HG02884 (cell line): ENCODE data around the gene TBC1D2B.
A peak's percentile ranks its signal among the peaks of the same experiment; 100 is the strongest.
"Not testable (repeated sequence)": the region's sequence is repeated elsewhere in the genome, so short reads cannot be mapped to it uniquely, and the experiment has no call there.

Source experiments
- ATAC-seq: cut with Tn5 transposase; IDR thresholded peaks from one replicate; pipeline ENCODE4 v1.9.1; 2021; ENCODE audit warnings: mild to moderate bottlenecking, moderate library complexity; ENCODE audit not compliant: unreplicated experiment

Gene TBC1D2B

GRCh38 chr15:78007211-78007931 is 70.1 kb downstream of the TBC1D2B start:
- ATAC-seq = no peak

GRCh38 chr15:78006567-78007205 is 70.8 kb downstream of the TBC1D2B start:
- no peak for ATAC-seq

- ATAC-seq = no peak
These were observed 72.4 kb downstream of the TBC1D2B start for GRCh38 chr15:78004919-78005634.

GRCh38 chr15:78004222-78004727 is 73.2 kb downstream of the TBC1D2B start:
- ATAC-seq = no peak

DNA sequence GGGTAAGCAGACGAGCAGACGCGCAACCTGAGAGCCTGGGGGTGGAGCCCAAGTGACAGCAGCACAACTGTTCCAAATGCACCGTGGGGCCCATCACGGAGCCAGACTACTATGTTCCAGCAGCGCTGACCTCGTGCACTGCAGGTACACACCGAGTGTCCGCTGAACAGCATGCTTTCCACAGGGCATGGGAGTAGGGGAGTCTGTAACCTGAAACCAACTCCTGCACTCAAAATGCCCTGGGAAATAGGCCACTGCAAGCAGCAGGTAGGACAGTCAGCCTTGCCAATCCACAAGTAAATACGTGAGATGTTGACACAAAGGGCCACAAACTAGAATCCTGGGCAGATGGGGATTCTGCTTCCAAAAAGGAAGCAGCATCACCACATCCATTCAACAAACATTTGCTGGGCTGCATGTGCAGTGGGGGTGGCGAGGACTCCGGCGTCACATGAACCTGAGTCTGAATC is 73.9 kb downstream of the TBC1D2B start:
- no peak for ATAC-seq

GRCh38 chr15:78002996-78003395 is 74.5 kb downstream of the TBC1D2B start:
- no peak for ATAC-seq

DNA sequence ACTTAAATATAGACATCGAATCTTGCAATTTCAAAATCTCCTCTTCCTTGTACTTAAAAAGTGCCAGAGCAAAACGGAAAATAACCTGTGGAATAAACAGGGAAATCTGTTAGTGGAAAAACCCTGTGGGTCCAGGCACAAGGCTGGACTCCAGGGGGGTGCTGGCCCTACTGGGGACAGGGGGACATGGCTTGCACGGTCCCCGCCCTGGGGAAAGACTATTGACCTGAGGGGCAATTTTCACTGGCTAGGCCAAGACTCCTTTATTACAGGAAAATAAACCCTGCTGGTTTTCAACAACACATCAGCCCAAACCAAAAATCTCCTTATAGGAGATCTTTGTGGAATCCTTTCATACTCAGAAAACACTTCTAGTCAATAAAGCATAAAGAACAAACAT is 75.9 kb downstream of the TBC1D2B start:
- no peak for ATAC-seq

DNA sequence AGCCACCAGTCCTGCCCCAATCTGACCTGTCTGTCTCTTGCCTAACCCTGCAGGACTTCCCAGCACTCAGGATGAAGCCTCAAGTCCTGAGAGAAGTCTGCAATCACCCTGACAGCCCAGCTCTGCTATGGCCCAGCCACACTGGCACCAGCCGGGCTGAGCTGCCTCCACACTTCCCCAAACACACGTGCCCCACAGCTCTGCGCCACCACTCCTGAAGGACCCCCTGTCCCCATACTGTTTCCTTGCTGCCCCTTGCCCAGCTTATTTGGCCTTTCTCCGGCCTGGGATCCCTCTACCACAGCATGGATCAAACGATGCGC is 76.6 kb downstream of the TBC1D2B start:
- ATAC-seq = no peak

DNA sequence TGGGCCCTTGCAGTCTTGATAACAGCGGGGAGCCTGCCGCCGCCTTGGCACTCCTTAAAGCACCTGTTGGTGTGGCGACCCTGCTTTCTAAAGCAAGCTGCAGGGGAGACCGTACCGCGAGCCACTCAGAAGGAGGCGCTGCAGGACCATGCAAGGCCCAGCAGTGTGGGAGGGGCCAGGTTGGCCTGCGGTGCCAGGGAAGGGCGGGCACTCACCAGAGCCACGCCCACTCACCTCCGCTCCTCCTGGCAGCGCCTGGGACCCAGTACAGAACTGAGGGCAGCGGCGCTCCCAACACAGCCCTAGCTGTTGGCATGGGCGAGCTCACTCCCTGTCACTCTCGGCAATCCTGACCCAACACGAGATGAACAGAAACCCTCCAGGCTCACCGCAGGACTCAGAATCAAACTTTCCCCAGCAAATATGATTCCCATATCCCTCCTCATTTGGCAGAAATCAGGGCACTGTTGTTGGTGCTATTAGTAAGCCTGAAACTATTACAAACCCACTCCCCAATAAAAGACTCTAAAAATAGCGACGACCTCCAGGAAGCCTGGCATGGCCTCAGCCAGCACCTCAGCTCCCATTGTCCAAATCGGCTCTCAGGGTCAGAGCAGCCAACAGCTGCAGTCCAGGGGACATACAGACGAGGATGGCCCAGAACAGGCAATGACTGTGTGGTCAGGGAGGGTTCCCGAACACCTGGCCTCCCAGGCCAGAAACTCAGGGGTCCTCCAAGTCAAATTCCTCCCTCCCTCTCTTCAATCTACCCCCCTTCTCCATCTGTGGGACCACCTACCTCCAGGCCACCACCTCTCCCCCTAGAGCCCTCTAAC is 77.2 kb downstream of the TBC1D2B start:
- ATAC-seq = no peak

GRCh38 chr15:77999486-77999885 is 78.0 kb downstream of the TBC1D2B start:
- ATAC-seq = no peak

GRCh38 chr15:77998592-77998991 is 78.9 kb downstream of the TBC1D2B start:
- no peak for ATAC-seq

GRCh38 chr15:77997761-77998554 is 79.6 kb downstream of the TBC1D2B start:
- not testable (repeated sequence) for ATAC-seq

DNA sequence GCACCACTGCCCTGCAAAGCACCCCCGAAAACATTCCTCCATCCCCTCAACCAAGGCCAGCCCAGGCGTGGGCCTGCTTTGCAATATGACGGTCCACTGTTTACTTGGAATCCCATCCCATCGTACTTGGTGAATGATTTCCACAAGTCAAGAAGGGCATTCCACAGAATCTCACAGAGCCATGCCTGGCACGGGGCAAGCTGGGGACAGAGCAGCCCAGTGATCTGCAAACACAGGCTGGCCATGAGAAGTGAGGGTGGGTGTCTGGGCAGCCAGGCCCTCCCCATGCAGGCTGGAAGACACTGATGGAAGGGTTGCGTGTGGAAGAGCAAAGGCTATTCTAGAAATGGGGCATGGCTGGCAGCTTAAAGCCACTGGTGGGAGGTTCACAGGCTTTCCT is 80.3 kb downstream of the TBC1D2B start:
- ATAC-seq = not testable (repeated sequence)

DNA sequence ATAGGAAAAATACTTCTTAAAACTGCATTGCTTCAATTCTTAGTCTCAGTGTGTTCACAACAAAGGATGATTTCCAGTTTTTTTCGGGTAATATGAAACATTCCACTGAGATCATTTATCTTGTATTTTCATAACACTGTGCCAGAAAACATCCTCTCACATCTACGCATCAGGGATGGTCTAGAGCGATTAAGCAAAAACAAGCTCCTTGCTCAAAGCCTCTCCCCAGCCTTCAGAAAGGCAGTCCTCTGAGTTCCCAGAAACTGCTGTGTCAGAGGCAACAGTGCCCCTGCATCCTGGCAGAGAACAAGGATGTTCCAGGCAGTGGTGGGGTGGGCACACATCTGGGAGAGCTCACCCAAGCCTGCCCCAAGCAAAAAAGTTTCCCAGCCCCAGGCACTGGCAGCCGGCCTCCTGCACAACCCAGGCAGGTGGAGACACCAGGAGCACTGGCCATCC is 80.8 kb downstream of the TBC1D2B start:
- ATAC-seq = not testable (repeated sequence)

DNA sequence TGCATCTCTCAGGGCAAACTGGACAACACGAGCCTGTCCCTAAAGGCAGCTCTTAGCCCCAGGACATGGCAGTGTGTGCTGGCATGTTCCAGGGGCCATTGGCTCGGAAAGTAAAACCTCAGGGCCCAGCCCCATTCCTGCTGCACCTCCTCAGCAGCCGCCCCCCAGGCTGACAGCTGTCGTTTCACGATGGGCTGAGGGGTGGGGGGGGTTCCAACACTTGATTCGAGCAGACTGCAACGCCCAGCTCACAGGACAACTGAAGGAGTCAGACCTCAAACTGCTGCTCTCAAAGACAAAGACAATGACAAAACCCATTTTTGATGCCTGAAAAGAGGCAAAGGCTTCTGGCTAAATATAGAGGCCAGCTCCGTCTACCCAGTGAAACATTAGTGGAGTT is 81.3 kb downstream of the TBC1D2B start:
- ATAC-seq = not testable (repeated sequence)

DNA sequence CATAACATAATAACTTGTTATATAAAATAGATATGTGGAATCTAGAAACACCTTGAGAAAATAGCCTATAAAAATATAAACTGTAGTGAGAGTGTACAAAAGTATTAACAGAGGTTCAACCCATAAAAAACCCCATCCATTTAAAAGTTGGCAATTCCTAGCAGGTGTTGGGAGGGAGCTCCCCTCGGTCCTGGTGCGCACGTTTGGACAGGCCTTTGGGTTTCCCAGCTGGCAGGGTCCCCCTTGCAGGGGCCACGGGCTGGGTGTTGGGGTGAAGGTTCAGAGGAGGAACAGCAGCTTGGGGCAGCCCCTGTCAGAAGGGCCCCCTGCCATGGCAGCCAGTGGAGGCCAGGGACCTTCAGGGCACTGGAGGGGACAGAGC is 82.0 kb downstream of the TBC1D2B start:
- not testable (repeated sequence) for ATAC-seq

- ATAC-seq = not testable (repeated sequence)
These were observed 82.5 kb downstream of the TBC1D2B start for GRCh38 chr15:77994893-77995536.

- peak; percentile 77 for ATAC-seq
These were observed 83.4 kb downstream of the TBC1D2B start for GRCh38 chr15:77993970-77994693.
